NCI-H1105 (cell line): ENCODE results near the gene AAGAB.
"Not testable (repeated sequence)": the region's sequence is repeated elsewhere in the genome, so short reads cannot be mapped to it uniquely, and the experiment has no call there.

Experiments
- DNase-seq: peaks from one replicate; lab custom pipeline; 2025; lab: John Stamatoyannopoulos, UW

AAGAB gene

DNA sequence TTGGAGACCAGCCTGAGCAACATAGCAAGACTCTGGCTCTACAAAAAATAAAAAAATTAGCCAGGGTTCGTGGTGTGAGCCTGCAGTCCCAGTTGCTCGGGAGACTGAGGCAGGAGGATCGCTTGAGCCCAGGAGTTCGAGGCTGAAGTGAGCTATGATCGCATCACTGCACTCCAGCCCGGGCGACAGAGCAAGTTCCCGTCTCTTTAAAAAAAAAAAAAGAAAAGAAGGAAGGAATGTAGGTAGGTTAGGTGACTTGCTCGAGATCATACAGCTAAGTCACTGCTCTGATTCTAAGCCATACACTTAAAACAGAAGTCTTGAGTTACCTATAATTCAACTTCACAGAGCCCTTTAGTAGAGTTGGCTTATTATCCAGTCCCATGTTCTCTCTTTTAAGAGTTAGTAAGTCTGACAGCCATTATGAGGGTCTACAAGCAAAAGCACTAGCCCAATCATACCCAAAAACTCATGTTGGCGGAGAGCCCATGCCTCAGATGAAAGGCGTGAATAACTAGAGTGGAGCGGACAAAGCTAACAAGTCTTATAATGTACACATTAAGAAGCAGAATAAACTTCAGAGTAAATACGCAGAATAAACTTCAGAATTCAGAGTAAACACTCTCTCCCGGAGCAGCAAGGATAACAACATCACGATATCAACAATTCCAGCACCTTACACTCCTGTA, 768 bp downstream of the AAGAB start:
- DNase-seq, result no peak

DNA sequence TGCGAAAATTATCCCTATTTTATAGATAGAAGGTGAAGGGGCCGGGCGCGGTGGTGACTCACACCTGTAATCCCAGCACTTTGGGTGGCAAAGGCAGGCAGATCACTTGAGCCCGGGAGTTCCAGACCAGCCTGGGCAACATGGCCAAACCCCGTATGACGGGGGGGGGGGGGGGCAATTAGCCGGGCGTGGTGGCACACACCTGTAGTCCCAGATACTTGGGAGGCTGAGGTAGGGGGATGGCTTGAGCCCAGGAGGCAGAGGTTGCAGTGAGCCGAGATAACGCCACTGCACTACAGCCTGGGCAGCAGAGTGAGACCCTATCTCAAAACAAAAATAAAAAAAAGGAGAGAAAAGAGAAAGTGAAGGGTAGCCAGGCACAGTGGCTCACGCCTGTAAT, 1.4 kb downstream of the AAGAB start:
- DNase-seq, result no peak

DNA sequence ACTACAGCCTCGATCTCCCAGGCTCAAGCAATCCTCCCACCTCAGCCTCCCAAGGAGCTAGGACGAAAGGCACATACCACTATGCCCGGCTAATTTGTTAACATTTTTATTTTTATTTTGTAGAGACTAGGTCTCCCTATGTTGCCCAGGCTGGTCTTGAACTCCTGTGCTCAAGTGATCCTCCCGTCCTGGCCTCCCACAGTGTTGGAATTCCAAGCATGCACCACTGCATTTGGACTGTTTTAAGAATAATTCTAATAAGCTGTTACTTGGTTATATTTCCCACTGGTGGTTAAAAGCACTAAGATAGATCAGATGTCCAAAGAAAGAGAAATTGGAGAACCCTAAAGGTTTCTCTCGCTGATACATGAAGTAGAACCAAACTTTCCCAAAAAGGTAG, 3.1 kb downstream of the AAGAB start:
- DNase-seq, result no peak

DNA sequence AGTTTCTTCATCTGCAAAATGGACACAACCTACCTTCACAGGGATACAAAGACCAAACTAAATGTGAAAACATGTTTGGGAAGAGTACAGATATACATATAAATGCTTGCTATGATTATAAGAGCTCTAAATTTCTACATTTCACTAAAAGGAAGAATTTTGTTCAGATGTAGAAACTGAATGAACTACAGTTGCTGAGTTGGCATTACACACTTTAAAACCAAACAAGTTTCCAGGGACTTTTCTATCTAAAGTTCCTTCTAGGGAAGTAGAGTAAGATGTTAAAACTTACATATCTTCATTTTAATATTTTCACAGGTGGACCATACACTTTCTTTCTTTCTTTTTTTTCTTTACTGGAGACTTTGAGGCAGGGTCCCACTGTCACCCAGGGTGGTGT, 4.6 kb downstream of the AAGAB start:
- no peak for DNase-seq

DNA sequence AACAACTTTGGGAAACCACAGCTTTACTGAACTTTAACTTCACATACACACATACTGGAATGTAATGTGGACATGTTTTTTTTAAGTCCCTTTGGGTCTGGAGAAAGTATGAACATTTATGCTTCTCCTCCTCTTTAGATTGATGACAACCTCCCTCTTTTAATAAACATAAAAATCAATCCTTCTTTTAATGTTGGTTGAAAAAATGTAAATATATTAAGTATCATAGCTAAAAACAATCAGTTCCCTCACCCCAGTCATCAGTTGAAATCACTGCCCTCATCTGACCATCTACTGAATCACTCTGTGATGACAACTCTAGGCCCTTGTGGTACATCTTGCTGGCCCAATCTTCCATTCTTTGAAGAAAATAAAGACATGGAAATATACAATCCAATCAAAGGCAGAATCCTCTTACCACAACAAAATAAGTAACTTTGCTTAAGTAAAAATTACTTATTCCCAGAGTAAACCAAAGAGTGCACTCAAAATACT, 6.4 kb downstream of the AAGAB start:
- no peak for DNase-seq

DNA sequence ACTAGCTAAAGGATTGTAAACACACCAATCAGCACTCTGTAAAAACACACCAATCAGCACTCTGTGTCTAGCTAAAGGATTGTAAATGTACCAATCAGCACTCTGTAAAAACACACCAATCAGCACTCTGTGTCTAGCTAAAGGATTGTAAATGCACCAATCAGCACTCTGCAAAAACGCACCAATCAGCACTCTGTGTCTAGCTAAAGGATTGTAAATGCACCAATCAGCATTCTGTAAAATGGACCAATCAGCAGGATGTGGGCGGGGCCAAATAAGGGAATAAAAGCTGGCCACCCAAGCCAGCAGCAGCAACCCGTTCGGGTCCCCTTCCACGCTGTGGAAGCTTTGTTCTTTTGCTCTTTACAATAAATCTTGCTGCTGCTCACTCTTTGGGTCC, 7.9 kb downstream of the AAGAB start:
- not testable (repeated sequence) for DNase-seq

DNA sequence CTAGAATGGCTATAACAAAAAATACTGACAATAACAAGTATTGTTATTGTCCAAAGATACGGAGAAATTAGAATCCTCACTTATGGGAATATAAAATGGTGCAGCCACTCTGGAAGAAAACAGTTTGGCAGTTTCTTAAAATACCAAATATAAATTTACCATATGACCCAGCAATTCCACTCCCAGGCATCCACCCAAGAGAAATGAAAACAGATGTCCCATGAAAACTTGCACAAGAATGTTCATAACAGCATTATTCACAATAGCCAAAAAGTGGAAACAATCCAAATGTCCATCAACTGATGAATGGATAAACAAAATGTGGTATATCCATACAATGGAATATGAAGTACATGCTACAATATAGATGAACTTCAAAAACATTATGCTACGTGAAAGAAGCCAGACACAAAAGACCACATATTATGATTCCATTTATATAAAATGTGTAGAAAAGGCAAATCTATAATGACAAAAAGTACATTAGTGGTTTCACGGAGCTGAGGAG, 9.4 kb downstream of the AAGAB start:
- DNase-seq, result no peak

DNA sequence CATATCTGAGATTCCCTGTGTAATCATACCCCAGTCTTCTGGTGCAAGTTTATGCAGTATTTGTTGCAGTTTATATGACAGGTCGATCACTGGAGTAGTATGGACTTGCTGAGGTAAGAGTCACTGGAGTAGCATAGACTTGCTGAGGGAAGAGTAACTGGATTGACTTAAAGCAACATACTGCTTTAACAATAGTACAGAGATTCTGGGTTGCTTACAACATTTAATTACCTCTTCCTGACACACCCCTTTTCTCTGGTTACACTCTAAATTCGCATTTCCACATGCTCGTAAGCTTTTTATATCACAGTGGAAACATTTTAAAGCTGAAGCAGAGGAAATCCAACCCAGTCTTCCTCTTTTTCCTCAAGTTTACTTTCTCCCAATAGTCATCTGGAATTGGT, 11.8 kb downstream of the AAGAB start:
- DNase-seq, result no peak

DNA sequence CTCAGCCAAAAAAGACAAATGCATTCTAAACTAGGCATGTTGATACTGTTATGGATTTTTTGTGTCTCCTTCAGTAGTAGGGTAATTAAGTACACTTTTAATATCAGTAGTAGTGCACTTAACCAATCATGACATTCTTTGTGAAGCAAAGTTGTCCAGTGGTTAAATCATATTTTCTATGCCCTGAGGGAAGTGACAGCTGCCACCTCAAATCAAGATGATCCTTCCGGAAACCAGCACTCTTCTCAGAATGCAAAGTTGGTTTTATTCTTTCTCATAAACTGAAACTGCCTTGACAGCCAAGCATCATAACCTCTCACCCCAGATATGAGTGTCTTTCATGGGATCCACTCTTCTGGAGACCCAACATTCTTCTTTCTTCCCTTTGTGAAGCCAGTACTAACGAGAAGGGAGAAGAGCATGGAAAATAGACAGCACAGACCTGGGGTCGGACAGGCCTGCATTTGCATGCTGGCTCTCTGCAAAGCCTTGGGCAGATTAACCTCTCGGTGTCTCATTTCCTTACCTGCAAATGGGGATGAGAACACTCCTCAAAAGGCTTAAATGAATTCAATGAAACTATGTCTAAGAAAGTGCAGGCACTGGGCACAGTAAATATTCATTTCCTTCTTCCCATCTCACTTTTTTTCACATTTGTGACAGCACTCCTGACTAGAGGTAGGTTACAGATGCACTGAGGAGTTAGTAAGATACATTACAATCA, 13.2 kb downstream of the AAGAB start:
- DNase-seq, result no peak

DNA sequence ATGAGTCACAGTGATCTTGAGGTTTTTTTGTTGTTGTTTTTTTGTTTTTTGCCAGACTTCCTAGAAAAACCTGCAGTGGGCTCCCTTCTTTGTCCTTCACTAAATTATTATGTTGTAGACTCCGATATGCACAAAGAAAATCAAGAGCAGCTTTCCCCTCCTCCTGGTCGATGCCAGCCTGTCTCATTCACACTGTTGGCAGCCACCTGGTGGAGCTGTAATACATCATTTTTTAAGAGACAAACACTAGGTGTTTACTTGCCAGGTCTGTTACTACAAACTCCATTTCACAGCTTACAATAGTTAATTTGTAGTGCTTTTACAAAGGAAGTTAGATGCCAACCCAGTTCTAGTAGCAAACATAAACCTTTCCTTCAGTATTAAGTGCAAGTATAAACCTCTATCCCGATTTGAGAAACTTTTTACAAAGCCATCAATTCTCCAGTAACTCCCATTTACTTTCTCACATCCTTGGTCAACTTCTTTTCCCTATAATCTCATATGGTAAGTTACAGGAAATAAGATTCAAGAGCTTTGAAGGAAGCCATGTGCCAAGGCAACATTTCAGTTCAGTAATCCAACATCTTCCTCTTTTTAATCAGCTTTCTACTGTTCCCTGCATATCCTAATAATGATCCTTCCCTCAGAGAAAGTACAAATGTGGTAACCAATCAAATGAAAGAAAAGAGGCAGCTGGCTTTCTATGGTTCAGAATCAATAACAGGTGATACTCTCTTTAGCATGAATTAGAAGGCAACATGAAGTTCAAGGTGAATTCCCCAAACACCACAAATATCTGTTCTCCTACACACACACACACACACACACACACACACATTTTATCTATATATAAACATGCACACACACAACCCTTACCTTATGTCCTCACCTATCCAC, 14.0 kb downstream of the AAGAB start:
- peak; percentile 63 for DNase-seq

DNA sequence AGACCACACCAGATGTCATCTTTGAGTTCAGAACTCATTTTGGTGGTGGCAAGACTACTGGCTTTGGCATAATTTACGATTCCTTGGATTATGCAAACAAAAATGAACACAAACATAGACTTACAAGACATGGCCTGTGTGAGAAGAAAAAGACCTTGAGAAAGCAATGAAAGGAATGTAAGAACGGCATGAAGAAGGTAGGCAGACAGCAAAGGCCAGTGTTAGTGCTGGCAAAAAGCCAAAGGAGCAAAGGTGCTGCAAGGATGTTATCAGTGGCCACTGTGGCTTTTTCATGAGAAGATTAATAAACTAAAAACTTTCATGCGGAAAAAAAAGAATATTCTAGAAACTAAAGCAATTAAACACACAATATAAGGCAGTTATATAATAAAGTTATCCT, 21.9 kb downstream of the AAGAB start:
- no peak for DNase-seq

DNA sequence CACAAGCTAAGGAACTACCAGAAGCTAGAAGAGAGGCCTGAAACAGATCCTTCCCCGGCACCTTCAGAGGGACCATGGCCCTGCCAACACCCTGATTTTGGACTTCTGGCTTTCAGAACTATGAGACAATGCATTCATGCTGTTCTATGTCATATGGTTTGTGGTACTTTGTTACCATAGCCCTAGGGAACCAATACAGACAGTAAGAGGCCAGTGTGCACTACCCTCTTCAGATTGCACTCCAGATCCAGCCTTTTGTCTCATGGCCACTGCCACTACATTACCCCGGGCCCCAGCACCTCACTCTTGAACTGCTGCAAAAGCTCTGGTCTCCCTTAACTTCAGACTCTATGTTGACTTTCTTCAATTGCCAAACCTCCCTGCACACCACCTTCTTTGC, 24.0 kb downstream of the AAGAB start:
- DNase-seq, result no peak

DNA sequence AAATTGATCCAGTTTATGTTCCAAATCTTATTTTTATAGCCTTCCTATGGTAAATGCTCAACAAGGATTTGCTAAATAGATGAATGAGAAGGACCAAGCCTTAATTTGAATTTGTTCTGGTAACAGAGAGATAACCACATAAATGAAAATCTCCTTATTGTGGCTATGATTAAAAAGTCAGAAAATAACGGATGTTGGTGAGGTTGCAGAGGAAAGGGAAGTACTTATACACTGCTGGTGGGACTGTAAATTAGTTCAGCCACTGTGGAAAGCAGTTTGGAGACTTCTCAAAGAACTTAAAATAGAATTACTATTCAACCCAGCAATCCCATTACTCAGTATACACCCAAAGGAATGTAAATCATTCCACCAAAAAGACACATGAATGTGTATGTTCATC, 26.2 kb downstream of the AAGAB start:
- no peak for DNase-seq

DNA sequence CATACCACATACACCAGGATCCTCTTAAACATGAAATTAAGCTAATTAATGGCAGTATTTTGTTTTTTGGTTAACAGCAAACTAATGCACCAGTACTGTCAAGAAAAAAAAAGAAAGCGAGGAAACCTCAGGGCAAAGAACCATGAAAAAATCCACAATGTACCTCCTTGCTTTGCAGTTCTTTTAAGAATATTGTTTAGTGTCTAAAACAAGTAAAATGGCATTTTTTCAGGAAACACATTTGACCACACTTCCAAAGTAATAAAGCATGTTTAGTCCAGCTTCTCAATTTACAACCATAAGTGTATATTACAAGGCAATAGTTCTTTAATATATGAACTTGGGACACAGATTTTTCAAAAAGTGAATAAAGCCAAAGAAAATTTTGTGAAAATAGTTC, 26.6 kb downstream of the AAGAB start:
- no peak for DNase-seq

DNA sequence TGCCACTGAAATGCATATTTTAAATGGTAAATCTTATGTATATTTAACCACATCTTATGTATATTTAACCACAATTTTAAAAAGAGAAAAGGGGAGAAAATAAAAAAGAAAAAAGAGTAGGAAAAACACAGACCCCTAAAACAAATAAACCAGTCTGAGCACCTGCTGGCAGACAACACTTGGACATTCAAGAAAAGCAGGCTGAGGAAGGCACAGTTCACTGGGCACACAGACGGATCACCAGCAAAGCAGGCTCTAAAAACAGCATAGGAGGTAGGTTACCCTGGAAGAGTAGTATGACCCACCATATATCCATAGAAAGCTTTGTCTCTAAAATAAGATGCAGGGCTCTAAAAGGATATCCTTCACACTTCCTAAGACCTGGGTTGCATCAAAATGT, 27.0 kb downstream of the AAGAB start:
- DNase-seq, result no peak

DNA sequence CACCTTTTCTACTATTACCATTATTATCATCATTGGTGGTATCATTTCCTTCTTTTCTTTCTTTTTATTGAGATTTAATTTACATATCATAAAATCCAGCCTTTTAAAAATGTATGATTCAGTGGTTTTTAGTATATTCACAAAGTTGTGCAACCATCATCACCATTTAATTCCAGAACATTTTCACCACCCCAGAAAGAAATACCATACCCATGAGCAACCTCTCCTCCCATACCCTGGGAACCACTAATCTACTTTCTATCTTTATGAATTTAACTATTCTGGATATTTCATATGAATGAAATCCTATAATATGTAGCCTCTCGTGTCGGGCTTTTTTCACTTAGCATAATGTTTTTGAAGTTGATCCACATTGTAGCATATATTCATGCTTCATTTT, 29.1 kb downstream of the AAGAB start:
- no peak for DNase-seq

DNA sequence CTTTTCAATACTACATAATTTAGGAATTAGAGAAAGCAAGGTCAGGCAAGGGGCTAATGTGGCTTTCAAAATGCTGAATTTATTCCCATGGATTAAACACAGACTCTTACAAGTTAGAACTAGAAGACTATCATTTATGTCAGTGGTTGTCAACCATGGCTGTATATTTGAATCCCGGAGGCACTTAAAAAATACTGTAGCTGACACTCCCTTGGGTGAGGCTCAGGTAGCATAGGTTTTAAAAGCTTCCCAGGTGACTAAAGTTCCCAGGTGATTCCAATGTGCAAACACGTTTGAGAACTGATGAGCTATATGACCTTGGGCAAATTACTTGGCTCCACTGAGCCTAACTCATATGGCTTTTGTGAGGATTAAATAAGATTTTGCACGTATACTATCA, 29.6 kb downstream of the AAGAB start:
- no peak for DNase-seq

DNA sequence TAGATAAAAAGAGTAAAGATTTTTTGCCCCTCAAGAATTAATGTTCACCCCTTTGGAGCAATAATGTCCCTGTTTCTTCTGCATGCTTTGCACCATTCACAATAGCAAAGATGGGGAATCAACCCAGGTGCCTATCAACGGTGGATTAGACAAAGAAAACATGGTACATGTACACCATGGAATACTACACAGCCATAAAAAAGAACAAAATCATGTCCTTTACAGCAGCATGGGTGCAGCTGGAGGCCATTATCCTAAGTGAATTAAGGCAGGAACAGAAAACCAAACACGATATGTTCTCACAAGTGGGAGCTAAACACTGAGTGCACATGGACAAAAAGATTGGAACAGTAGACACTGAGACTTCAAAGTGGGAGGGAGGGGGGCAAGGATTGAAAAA, 35.2 kb downstream of the AAGAB start:
- no peak for DNase-seq

DNA sequence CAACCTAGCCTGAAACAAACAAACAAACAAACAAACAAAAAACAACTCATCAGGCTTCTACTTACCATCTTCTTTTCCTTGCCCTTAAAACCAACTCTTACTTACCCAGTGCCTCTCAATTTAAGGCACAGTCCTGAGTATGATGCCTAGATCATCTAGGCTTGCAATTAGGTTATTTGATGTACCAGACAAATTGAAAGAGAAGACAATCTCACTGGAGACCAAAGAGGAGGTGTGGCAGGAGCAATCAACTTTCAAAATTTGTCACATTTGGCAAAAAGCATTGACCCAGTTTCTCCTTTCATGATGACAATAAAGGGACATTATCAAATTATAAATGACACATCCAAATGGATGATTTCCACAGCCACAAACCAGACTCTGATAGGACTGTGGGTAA, 36.0 kb downstream of the AAGAB start:
- no peak for DNase-seq

DNA sequence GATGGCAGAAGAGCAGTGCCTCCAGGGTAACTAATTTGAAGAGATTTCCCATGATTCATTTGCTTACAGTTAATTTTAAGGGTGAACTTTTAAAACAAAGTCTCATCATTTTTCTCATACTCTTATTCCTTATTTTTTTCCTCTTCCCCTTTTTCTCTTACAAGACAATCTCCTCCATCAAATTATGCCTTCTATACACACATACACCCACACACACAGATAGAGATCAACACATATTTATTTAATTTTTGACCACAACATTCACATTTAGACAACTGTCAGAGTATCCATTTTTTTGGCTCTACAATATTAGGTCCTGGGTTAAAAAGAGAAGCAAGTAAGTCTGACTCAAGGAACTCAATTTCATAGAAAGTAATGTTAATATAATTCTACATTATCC, 37.6 kb downstream of the AAGAB start:
- DNase-seq, result no peak

DNA sequence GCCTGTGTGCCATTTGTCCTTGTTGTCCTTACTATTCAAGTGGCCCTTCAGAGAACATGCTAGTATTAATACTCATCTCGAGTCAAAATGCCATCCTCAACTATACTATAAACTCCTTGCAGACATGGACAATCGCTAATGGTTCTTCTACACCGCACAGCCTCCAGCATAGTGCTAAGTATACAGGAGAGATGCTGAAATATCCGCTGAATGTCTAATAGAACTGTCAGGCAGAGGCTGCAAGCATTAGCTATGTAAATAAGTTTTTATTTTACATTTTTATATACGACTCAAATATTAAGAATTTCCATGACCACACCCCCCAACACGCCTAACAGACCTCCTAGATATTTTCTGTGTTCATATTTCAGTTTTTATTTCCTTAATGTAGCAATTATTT, 39.4 kb downstream of the AAGAB start:
- no peak for DNase-seq

DNA sequence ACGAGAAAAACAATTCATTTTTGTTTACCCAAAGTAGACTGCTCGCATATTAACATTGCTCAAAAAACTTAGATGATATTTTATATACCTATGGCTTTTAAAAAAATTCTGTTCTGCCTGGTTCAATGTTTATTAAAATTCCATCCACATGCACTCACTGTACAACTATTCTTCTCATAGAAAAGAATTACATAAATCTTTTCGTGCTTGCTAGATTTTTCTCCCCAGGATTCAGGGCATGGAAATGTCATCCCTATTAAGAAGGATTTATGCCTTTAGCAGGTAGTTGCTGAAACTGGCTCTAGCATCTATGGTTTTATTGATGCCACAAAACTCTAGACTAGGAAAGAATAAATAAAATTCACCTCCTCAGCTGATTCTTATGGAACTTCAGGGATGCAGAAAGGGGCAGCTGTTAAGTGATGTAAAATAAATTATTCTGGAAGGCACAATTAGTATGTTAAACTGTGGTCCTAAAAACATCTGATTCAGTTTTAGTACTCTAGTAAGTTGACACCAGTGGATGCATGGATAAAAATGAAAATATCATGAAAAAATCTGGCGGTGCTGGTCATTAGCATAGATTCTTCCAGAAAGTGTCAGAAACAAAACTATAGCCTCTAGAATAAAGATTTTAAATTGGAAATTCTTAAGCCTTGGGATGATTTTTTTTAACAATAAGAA, 41.6 kb downstream of the AAGAB start:
- no peak for DNase-seq
